OCI-LY3 (cell line): ENCODE results near the gene LPP.

Experiments used
- H2AFZ ChIP-seq: fragments of 200-600, 300-600 bp; shearing (Covaris generic); 2 replicates; pipeline ENCODE4 v1.6.0; 2014; ENCODE audit warnings: antibody characterized with exemption, low read depth, low read length
- H3K27ac ChIP-seq: fragments of 200-600, 300-600 bp; sonication (generic); 2 replicates; pipeline ENCODE4 v1.5.1; 2014; ENCODE audit warnings: mild to moderate bottlenecking, low read length, moderate library complexity, mixed read lengths
- H3K27me3 ChIP-seq: fragments of 200-600, 300-600 bp; sonication (generic); 2 replicates; pipeline ENCODE4 v1.6.1; 2014; ENCODE audit warnings: low read depth, low read length, mixed read lengths
- H3K36me3 ChIP-seq: fragments of 200-600, 300-600 bp; sonication (generic); replicated peaks from 2 replicates; pipeline ENCODE3; 2014; ENCODE audit warnings: low read depth, low read length, mixed read lengths
- H3K4me1 ChIP-seq: fragments of 300-600, 200-600 bp; sonication (generic); 2 replicates; pipeline ENCODE4 v1.6.1; 2014; ENCODE audit warnings: low read length, mixed read lengths
- H3K4me2 ChIP-seq: fragments of 200-600, 300-600 bp; sonication (generic); 2 replicates; pipeline ENCODE4 v1.6.1; 2014; ENCODE audit warnings: low read length, mixed read lengths
- H3K4me3 ChIP-seq: fragments of 300-600, 200-600 bp; sonication (generic); 2 replicates; pipeline ENCODE4 v1.5.1; 2014; ENCODE audit warnings: antibody characterized with exemption, mild to moderate bottlenecking, low read length, moderate library complexity
- H3K79me2 ChIP-seq: fragments of 300-600, 200-600 bp; shearing (Covaris generic); 2 replicates; pipeline ENCODE4 v1.6.1; 2014; ENCODE audit warnings: mild to moderate bottlenecking, low read length, mixed read lengths
- H3K9ac ChIP-seq: fragments of 300-600, 200-600 bp; shearing (Covaris generic); 2 replicates; pipeline ENCODE4 v1.6.0; 2014; ENCODE audit warnings: mild to moderate bottlenecking, low read length, moderate library complexity
- H3K9me3 ChIP-seq: fragments of 200-600, 300-600 bp; shearing (Covaris generic); 2 replicates; pipeline ENCODE4 v1.6.1; 2014; ENCODE audit warnings: low read length, mixed read lengths; ENCODE audit not compliant: insufficient read depth
- H4K20me1 ChIP-seq: fragments of 200-600, 300-600 bp; sonication (generic); 2 replicates; pipeline ENCODE4 v1.6.1; 2016; ENCODE audit warnings: low read length, mixed read lengths; ENCODE audit not compliant: insufficient read depth
- CTCF ChIP-seq: fragments of 200-600, 300-600 bp; sonication (generic); IDR thresholded peaks from 2 replicates; pipeline ENCODE4 v1.5.1; 2014; ENCODE audit warnings: antibody characterized with exemption, low read length, low read depth
- EZH2phosphoT487 ChIP-seq: fragments of 200-600 bp; shearing (Covaris generic); IDR thresholded peaks from 2 replicates; pipeline ENCODE4 v1.6.1; 2018; ENCODE audit warnings: antibody characterized with exemption, mixed run types, low read depth

LPP gene

GRCh38 chr3:188507244-188507720, 353.3 kb downstream of the LPP start:
- Histone ChIP-seq H3K79me2 (no peaks in the 10 kb centered on the region), H3K36me3 (peaks cover 28% of the 10 kb centered on the region), H3K27ac (no peak overlapping the region), H3K9me3 (peaks cover 25% of the 10 kb centered on the region), H2AFZ (no peak overlapping the region), H3K27me3 (no peaks in the 10 kb centered on the region), H3K9ac (no peak overlapping the region), H3K4me3 (no peak overlapping the region), H3K4me1 (peaks cover 14% of the 10 kb centered on the region), H3K4me2 (peak overlapping the region; percentile 15), H4K20me1 (no peaks in the 10 kb centered on the region)
- no peak for TF ChIP-seq CTCF
- no peak for TF ChIP-seq EZH2phosphoT487

- peaks cover 14% of the 10 kb centered on the region for H3K4me1 ChIP-seq
- H3K9ac ChIP-seq, result no peak overlapping the region
- no peaks in the 10 kb centered on the region for H3K79me2 ChIP-seq
Measured at GRCh38 chr3:188508454-188508853, 354.5 kb downstream of the LPP start.

GRCh38 chr3:188509316-188509715, 355.4 kb downstream of the LPP start:
- Histone ChIP-seq H3K79me2 (no peaks in the 10 kb centered on the region), H3K9ac (no peak overlapping the region), H3K27ac (no peak overlapping the region), H3K36me3 (peaks cover 17% of the 10 kb centered on the region), H3K9me3 (peaks cover 11% of the 10 kb centered on the region), H3K27me3 (no peaks in the 10 kb centered on the region), H4K20me1 (no peaks in the 10 kb centered on the region), H2AFZ (no peak overlapping the region), H3K4me3 (no peak overlapping the region), H3K4me2 (no peak overlapping the region), H3K4me1 (peaks cover 14% of the 10 kb centered on the region)
- TF ChIP-seq CTCF (no peak), EZH2phosphoT487 (no peak)

More at GRCh38 chr3:188508454-188508853, 354.5 kb downstream of the LPP start:
- Histone ChIP-seq H3K27ac (no peak overlapping the region), H3K9me3 (peaks cover 20% of the 10 kb centered on the region), H4K20me1 (no peaks in the 10 kb centered on the region), H3K27me3 (no peaks in the 10 kb centered on the region), H2AFZ (no peak overlapping the region), H3K4me3 (no peak overlapping the region), H3K36me3 (peaks cover 25% of the 10 kb centered on the region), H3K4me2 (no peak overlapping the region)
- TF ChIP-seq CTCF, result no peak

- no peak for TF ChIP-seq CTCF
- TF ChIP-seq EZH2phosphoT487, result no peak
- H3K79me2 ChIP-seq, result no peaks in the 10 kb centered on the region
- no peak overlapping the region for H3K27ac ChIP-seq
- no peaks in the 10 kb centered on the region for H3K27me3 ChIP-seq
- H3K36me3 ChIP-seq, result peaks cover 7% of the 10 kb centered on the region
- no peak overlapping the region for H3K4me2 ChIP-seq
- H3K9me3 ChIP-seq, result peaks cover under 1% of the 10 kb centered on the region; the same call in 1 of the 2 replicates
- H3K4me1 ChIP-seq, result peaks cover 14% of the 10 kb centered on the region
- H4K20me1 ChIP-seq, result no peaks in the 10 kb centered on the region
- no peak overlapping the region for H2AFZ ChIP-seq
- no peak overlapping the region for H3K9ac ChIP-seq
- H3K4me3 ChIP-seq, result no peak overlapping the region
Measured at GRCh38 chr3:188510366-188510765, 356.4 kb downstream of the LPP start.
